Sigmoid colon (tissue), 7 donors: ENCODE results near the gene FLNB. TPM values are rescaled to one million over a fixed set of nuclear protein-coding genes. Genes with fewer than 3 reads are reported as not detected.
A peak's percentile ranks its signal among the peaks of the same experiment; 100 is the strongest.

Experiments
- DNase-seq: peaks from one replicate; pipeline ENCODE4 v3.0.0-alpha.2; 2019
- H3K27ac ChIP-seq, 4 donors: fragments of 200-600 bp; sonication (generic); one replicate each; pipeline ENCODE4 v1.5.1; 2016 to 2019; ENCODE audit warnings: mild to moderate bottlenecking in 1 of 4
- H3K27me3 ChIP-seq, 3 donors: fragments of 200-600 bp; sonication (generic); one replicate each; pipeline ENCODE4 v1.5.1; 2019; ENCODE audit warnings: mild to moderate bottlenecking in 1 of 3
- H3K36me3 ChIP-seq, 4 donors: fragments of 200-600 bp; sonication (generic); one replicate each; pipeline ENCODE4 v1.5.1; 2016 to 2019
- H3K4me1 ChIP-seq, 4 donors: fragments of 200-600 bp; sonication (generic); one replicate each; pipeline ENCODE4 v1.5.1; 2017 to 2019
- H3K4me3 ChIP-seq, 4 donors: fragments of 200-600 bp; sonication (generic); one replicate each; pipeline ENCODE4 v1.5.1; 2017 to 2019; ENCODE audit warnings: mild to moderate bottlenecking in 2 of 4, moderate library complexity in 1 of 4
- H3K9me3 ChIP-seq, 4 donors: fragments of 200-600 bp in 3 of 4; sonication (generic) in 3 of 4; one replicate each; pipeline versions ENCODE4 v1.5.1 to v1.6.1; 2013 to 2019
- CTCF ChIP-seq, 4 experiments: fragments of 450-650 bp in 3 of 4; fragments of 200-600 bp in 1 of 4; IDR thresholded peaks; one replicate each; pipeline ENCODE4 v1.5.1; 2016 to 2019; ENCODE audit warnings: antibody characterized with exemption in 4 of 4, mild to moderate bottlenecking in 3 of 4, moderate library complexity in 2 of 4
- EP300 ChIP-seq, 4 donors: sonication (generic); formaldehyde crosslinking; IDR thresholded peaks; one replicate each; pipeline ENCODE4 v1.6.1; 2017; ENCODE audit warnings: antibody characterized with exemption in 4 of 4
- POLR2A ChIP-seq, 2 donors: fragments of 450-650 bp; IDR thresholded peaks; one replicate each; pipeline ENCODE4 v1.6.1; 2016; ENCODE audit warnings: antibody characterized with exemption in 2 of 2, mild to moderate bottlenecking in 2 of 2, moderate library complexity in 2 of 2
- POLR2AphosphoS5 ChIP-seq, 4 donors: sonication (generic); formaldehyde crosslinking; IDR thresholded peaks; one replicate each; pipeline ENCODE4 v1.6.1; 2017; ENCODE audit warnings: antibody characterized with exemption in 4 of 4
- WGBS, 2 donors: extraction: QIAGEN DNeasy Blood & Tissue Kit; methylation state at CpG; one replicate each; pipeline ENCODE4 v1.1.7; 2013; 5-methylcytosine and 5-hydroxymethylcytosine counted together
- intact Hi-C: fragments of 100-400 bp; cut with DNase I; formaldehyde crosslinking; loops from one replicate; pipeline ENCODE4 v1.15.1; 2023
- polyA plus RNA-seq, 3 donors: library from polyadenylated mRNA; stranded (reverse); fragments of 200-250 nt; gene quantifications; one replicate each; pipeline ENCODE4 v1.2.3, GENCODE V29; 2013
- total RNA-seq, 4 donors: library from RNA; depleted of rRNA; stranded (reverse); fragments of >200 nt; gene quantifications; one replicate each; pipeline ENCODE4 v1.1.0, GENCODE V29; 2016
- donor health status: healthy with polysubstance abuse.
- donor health status: Bipolar disorder and iron deficiency.
- donor health status: healthy.

FLNB gene
- total and polyA plus RNA-seq, 7 donors = 51.7 to 277 (median 109) TPM

- Histone ChIP-seq H3K27me3 (no peaks in the 10 kb centered on the region), H3K4me3 (no peak overlapping the region), H3K36me3 (peaks cover 0 to 40% (median 20%) of the 10 kb centered on the region in 4 donors), H3K4me1 (peaks cover 0 to 59% (median 46%) of the 10 kb centered on the region in 4 donors), H3K27ac (peak overlapping the region in 3 of 4 donors; percentile 24 to 92 (median 25)), H3K9me3 (no peaks in the 10 kb centered on the region)
- WGBS, 2 donors = 85 to 89% methylated on average over 11 of the region's 11 CpGs
- intact Hi-C loops = no loop called here
- no peak for DNase-seq
- TF ChIP-seq POLR2AphosphoS5 (IDR thresholded peaks at IDR 0.05) (no peak), POLR2A (IDR thresholded peaks at IDR 0.05) (no peak), EP300 (IDR thresholded peaks at IDR 0.05) (no peak), CTCF (IDR thresholded peaks at IDR 0.05) (no peak)
Observed at GRCh38 chr3:58170376-58170775, 162.2 kb downstream of the FLNB start.

DNA sequence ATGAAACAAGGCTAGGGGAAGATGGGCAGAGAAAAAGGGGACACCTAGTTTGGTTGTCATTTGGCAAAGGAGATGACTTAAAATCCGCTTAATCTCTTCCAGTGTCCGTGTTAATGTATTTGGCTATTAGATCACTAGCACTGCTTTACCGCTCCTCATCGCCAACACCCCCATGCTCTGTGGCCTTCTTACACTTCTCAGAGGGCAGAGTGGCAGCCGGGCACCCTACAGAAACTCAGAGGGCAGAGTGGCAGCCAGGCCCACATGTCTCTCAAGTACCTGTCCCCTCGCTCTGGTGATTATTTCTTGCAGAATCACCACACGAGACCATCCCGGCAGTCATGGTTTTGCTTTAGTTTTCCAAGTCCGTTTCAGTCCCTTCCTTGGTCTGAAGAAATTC lies 162.9 kb downstream of the FLNB start:
- no peak for TF ChIP-seq CTCF (IDR thresholded peaks at IDR 0.05)
- TF ChIP-seq EP300 (IDR thresholded peaks at IDR 0.05) = no peak
- TF ChIP-seq POLR2A (IDR thresholded peaks at IDR 0.05) = no peak
- no peak for TF ChIP-seq POLR2AphosphoS5 (IDR thresholded peaks at IDR 0.05)
- Histone ChIP-seq H3K4me1 (peaks cover 0 to 59% (median 46%) of the 10 kb centered on the region in 4 donors), H3K27ac (peak overlapping the region in 3 of 4 donors; percentile 24 to 92 (median 74)), H3K27me3 (no peaks in the 10 kb centered on the region), H3K9me3 (no peaks in the 10 kb centered on the region), H3K36me3 (peaks cover 0 to 40% (median 20%) of the 10 kb centered on the region in 4 donors), H3K4me3 (no peak overlapping the region)
- no peak for DNase-seq
- 92 to 94% methylated on average over 9 of the region's 9 CpGs for WGBS, 2 donors
- intact Hi-C loops = no loop called here

GRCh38 chr3:58173029-58173668 lies 164.9 kb downstream of the FLNB start:
- TF ChIP-seq POLR2AphosphoS5 (IDR thresholded peaks at IDR 0.05) (no peak), POLR2A (IDR thresholded peaks at IDR 0.05) (no peak), CTCF (IDR thresholded peaks at IDR 0.05) (no peak), EP300 (IDR thresholded peaks at IDR 0.05) (no peak)
- H3K36me3 ChIP-seq = peaks cover 0 to 40% (median 20%) of the 10 kb centered on the region in 4 donors
- peaks cover 0 to 51% (median 40%) of the 10 kb centered on the region in 4 donors for H3K4me1 ChIP-seq
- no peaks in the 10 kb centered on the region for H3K27me3 ChIP-seq
- no peak overlapping the region for H3K4me3 ChIP-seq
- peak overlapping the region; percentile 24 to 92 (median 62) for H3K27ac ChIP-seq
- H3K9me3 ChIP-seq = no peaks in the 10 kb centered on the region
- WGBS, 2 donors = 38 to 63% methylated on average over 14 of the region's 14 CpGs
- no peak for DNase-seq
- intact Hi-C loops = loop anchor here (2.0 kb wide), 1 partner anchor 164 kb away; the partner anchor contains the start of gene FLNB

- intact Hi-C loops = loop anchor here (2.0 kb wide), 1 partner anchor 165 kb away; the partner anchor contains the start of gene FLNB
- Histone ChIP-seq H3K27ac (peak overlapping the region; percentile 24 to 92 (median 71)), H3K36me3 (peaks cover 0 to 33% (median 20%) of the 10 kb centered on the region in 4 donors), H3K4me1 (peaks cover 0 to 52% (median 42%) of the 10 kb centered on the region in 4 donors), H3K27me3 (no peaks in the 10 kb centered on the region), H3K4me3 (no peak overlapping the region), H3K9me3 (no peaks in the 10 kb centered on the region)
- WGBS, 2 donors = 35 to 68% methylated on average over 12 of the region's 12 CpGs
- DNase-seq = peak; percentile 82
- TF ChIP-seq POLR2A (IDR thresholded peaks at IDR 0.05) = no peak
- TF ChIP-seq CTCF (IDR thresholded peaks at IDR 0.05) = peak in 1 of 4 experiments; percentile 21
Observed at GRCh38 chr3:58173669-58174398, 165.6 kb downstream of the FLNB start.
